Fibroblast of the conjunctiva (primary cell): ENCODE results near the gene UBL7.
A peak's percentile ranks its signal among the peaks of the same experiment; 100 is the strongest.

Experiments
- DNase-seq: peaks from one replicate; pipeline ENCODE4 v3.0.0-alpha.2; 2010; ENCODE audit warnings: low read depth

UBL7 gene

GRCh38 chr15:74438721-74439316, 22.1 kb downstream of the UBL7 start:
- DNase-seq = peak; percentile 61

- no peak for DNase-seq
Measured at GRCh38 chr15:74438206-74438605, 22.8 kb downstream of the UBL7 start.

GRCh38 chr15:74434263-74435136, 26.5 kb downstream of the UBL7 start:
- DNase-seq = no peak

- peak; percentile 42 for DNase-seq
Measured at GRCh38 chr15:74433592-74434262, 27.2 kb downstream of the UBL7 start, which contains the start of gene SEMA7A. Gene SEMA7A, minus strand, starts transcription at chr15:74433958. Its CDS starts 40 bp downstream, at chr15:74433918.

- no peak for DNase-seq
Measured at GRCh38 chr15:74432968-74433591, 27.9 kb downstream of the UBL7 start.

GRCh38 chr15:74432271-74432967, 28.5 kb downstream of the UBL7 start:
- no peak for DNase-seq

GRCh38 chr15:74431645-74432044, 29.3 kb downstream of the UBL7 start:
- no peak for DNase-seq

GRCh38 chr15:74431116-74431515, 29.8 kb downstream of the UBL7 start:
- no peak for DNase-seq

- no peak for DNase-seq
Measured at GRCh38 chr15:74430510-74430951, 30.4 kb downstream of the UBL7 start.

- no peak for DNase-seq
Measured at GRCh38 chr15:74429781-74430400, 31.1 kb downstream of the UBL7 start.

- DNase-seq = no peak
Measured at GRCh38 chr15:74428970-74429780, 31.8 kb downstream of the UBL7 start.

GRCh38 chr15:74428442-74428787, 32.5 kb downstream of the UBL7 start:
- no peak for DNase-seq

GRCh38 chr15:74427607-74428441, 33.1 kb downstream of the UBL7 start:
- no peak for DNase-seq

GRCh38 chr15:74426404-74427281, 34.3 kb downstream of the UBL7 start:
- DNase-seq = no peak

- DNase-seq = no peak
Measured at GRCh38 chr15:74425630-74426029, 35.3 kb downstream of the UBL7 start.

GRCh38 chr15:74424901-74425528, 35.9 kb downstream of the UBL7 start:
- no peak for DNase-seq

- DNase-seq = no peak
Measured at GRCh38 chr15:74423431-74424257, 37.3 kb downstream of the UBL7 start.
